ENCODE measurements around the gene DSG1.

- no peak for TF ChIP-seq TAF1 (IDR thresholded peaks at IDR 0.05; ENCODE audit: low read depth, low read length)
- no peak for TF ChIP-seq SIX5 (IDR thresholded peaks at IDR 0.05; ENCODE audit: low read depth, low read length)
- no peak for TF ChIP-seq JUN (IDR thresholded peaks at IDR 0.05; ENCODE audit: low read depth, low read length)
Observed at GRCh38 chr18:31382107-31382506, 64.1 kb downstream of the DSG1 start.
